NK-92 treated with Interleukin-12 subunit alpha and Interleukin-12 subunit beta, amount 100 ng/mL, for 24 hours (cell line): ENCODE measurements around the gene CLINT1.
A peak's percentile ranks its signal among the peaks of the same experiment; 100 is the strongest.
"Not testable (repeated sequence)": the region's sequence is repeated elsewhere in the genome, so short reads cannot be mapped to it uniquely, and the experiment has no call there.

Experiments used
- DNase-seq: peaks from one replicate; lab custom pipeline; 2025; lab: John Stamatoyannopoulos, UW

The CLINT1 gene

GRCh38 chr5:157858527-157859226 is at the start of gene CLINT1:
CLINT1 (minus strand) TSS chr5:157859145; CDS start chr5:157858970, 175 bp downstream.
- DNase-seq = peak; percentile 89

GRCh38 chr5:157908459-157908858 is 49.5 kb upstream of the CLINT1 start:
- DNase-seq = no peak

DNA sequence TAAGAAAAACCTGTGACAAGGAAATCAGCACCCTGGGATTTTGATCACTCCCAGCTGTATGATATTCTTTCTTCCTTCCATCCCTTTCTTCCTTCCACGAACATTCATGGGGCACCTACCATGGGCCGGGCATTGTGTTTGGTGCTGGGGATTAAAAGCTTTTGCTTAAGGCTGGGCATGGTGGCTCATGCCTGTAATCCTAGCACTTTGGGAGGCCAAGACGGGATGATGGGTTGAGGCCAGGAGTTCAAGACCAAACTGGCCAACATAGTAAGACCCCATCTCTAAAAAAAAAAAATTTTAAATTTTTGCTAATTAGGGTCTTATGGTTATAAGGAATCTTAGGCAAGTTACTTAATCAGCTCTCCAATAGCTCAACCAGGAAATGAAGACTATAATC is 48.5 kb upstream of the CLINT1 start:
- DNase-seq = no peak

DNA sequence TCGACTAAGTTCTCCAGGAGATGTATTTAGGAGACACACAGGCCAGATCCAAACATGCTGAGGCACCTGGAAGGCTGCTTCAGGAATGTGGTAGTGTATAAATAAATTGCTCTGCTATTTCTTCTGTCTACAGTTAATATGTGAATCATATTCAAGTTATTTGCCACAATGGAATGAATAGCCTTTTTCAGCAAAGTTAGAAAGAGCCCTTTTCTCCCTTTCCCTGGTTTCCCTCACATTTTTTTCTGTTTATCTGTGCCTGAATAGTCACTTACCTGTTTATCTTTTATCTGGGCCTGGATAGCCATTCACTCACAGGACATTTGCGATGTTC is 44.1 kb upstream of the CLINT1 start:
- no peak for DNase-seq

DNA sequence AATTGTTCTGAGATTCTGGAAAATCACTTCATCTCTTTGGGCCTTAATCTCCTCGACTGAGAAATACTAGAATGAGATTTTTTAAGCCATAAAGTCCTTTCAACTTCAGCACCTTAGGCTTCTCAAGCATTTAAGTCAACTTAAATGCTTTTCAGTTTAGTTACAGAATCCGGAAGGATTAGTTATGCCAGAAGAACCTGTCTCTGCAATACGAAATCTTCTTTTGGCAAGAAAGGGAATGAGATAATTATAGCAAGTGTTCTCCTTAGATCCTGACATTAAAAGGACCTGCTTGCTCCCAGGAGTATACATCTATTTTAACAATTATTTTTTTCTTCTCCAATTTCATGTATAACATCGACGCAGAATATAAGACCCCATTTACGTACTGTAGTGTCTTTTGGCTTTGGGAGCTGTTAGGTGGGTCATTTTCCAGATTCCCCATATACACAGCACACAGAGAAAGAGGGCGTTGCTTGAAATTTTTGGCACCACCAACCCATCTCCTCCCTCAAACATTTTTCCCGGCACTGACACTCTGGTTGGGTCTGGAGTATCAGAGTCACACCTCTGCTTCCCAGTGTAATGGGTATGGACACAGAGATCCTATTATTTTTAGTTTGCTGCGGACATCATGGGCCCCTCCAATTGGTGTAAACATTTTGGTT is 43.6 kb upstream of the CLINT1 start:
- DNase-seq = no peak

GRCh38 chr5:157900644-157901043 is 41.7 kb upstream of the CLINT1 start:
- no peak for DNase-seq

GRCh38 chr5:157893611-157894010 is 34.7 kb upstream of the CLINT1 start:
- DNase-seq = no peak

DNA sequence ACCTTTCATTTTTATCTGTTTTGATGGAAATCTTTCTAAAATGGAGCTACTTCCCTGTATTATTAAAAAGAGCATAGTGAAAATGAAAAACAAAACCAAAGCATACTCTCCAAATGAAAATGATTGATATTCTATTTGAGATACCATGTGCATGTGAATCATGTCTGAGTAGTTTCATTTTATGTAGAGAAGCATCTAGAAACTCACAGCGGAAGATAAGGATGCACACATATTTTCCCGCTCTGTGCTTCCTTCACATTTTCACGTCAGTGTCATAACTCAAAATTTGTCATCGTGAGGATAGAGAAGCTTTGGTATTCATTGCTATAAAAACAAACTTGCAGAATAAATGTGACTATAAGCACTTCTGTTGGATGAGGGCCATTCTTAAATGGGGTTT is 34.0 kb upstream of the CLINT1 start:
- no peak for DNase-seq

GRCh38 chr5:157890836-157891597 is 32.1 kb upstream of the CLINT1 start:
- DNase-seq = no peak

DNA sequence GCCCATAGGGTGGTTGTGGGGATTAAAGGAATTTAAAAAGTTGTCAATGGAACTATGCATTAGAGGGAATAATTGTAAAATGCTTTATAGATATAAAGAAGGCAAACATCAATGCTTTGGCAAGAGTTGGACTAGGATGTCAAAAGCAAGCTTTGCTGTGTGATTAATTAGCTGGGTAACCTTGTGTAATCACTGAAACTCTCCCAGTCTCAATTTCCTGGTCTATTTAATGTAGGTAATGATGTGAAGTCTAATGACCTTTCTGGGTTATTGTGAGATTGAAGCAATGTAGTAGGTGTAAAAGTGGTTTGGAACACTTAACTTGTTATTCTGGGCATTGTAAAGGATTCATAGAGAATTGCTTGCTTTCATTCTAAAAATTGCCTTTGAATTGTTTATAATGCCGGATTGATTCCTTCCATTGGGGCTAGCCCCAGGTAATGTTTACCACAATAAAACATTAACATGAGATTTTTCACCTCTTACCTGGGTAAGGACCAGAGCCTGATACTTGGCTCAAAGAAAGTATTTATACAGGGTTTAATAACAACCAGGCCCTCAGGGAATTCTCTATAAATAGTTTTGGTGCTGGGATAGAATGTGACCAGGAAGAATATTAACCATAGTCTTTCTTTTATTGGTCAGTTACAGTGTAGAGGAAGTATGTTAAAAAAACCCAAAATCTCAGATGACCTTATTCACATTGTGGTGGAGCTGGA is 30.0 kb upstream of the CLINT1 start:
- no peak for DNase-seq

GRCh38 chr5:157886796-157887380 is 27.9 kb upstream of the CLINT1 start:
- no peak for DNase-seq

- not testable (repeated sequence) for DNase-seq
Measured at GRCh38 chr5:157885051-157885450, 26.1 kb upstream of the CLINT1 start.

DNA sequence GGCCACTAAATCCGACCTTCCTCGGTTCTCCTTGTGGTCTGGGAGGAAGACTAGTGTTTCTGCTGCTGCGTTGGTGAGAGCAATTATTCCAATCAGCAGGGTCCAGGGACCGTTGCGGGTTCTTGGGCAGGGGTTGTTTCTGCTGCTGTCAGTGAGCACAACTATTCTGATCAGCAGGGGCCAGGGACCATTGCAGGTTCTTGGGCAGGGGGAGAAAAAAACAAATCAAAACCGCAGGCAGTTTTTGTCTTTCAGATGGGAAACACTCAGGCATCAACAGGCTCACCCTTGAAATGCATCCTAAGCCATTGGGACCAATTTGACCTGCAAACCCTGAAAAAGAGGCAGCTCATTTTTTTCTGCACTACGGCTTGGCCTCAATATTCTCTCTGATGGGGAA is 22.6 kb upstream of the CLINT1 start:
- not testable (repeated sequence) for DNase-seq

DNA sequence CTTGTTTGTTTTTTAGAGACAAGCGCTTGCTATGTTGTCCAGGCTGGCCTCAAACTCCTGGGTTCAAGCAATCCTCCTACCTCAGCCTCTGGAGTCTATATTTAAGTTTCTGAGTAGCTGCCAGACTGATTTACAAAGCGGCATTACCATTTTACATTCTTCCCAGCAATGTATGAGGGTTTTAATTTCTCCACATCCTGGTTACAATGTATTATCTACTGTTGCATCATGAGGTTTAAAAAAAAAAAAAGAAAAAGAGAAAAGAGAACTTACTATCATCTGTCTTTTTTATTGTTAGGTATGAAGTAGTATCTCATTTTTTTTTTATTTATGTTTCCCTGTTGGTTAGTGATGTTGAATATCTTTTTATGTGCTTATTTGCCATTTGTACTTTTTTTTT is 18.9 kb upstream of the CLINT1 start:
- DNase-seq = no peak

DNA sequence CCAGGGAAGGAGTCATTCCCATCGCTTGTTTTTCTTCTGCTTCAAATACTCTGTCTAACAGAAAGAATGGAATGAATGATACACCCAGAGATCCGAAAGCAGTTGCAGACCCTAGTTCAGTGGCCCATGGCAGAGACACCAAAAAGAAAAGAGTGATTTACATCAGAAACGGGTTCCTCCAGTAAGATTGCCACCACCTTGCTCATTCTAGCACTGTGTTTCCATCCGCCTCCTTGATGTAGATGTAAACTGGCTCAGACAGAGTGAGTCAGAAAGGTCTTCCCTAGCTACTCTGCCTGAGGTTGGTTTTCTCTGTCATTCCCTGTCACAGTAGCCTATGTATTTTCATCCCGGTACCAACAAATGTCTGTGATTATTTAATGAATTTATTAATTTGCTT is 15.9 kb upstream of the CLINT1 start:
- no peak for DNase-seq

DNA sequence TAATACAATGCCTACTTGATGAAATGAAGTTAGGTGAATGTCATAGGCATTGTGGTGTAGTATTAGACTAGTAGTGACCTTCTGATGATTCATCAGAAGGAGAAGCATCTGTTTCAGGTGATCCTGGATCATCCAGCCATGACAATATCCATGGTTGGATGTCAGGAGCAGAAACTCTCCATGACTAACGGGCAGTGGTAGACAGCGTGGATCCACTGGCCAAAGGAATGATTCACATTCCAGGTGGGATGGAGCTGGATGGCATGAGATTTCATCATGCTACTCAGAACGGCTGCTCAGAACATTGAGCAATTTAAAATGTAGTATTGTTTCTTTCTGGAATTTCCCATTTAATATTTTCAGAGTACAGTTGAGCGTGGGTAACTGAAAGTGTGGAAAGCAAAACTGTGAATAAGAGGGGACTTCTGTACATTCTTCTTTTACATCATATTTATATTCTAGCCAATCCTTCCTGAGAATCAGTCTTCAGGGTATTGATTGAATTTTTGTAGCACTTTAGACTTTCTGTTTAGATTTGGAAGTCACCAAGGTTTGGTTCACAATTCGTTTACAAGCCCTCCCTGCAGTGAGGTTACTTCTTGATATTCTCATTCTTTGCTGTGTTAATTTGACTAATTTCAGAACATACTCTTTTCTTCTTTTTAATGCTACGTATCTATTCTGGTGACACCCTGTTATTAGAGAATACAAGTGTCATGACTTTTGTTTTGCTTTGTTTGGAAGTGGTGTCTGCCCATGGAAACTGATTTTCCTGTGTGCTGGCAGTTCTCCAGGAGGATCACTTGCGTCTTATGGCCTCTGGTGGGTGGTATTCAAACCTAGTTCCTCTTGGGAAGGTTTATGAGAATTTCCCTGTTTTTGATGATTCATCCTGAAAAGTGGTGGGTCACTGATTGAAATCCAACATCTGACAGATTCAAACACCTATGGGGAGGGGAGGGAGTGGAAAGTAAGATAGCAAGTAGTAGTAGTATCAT is 12.2 kb upstream of the CLINT1 start:
- no peak for DNase-seq

DNA sequence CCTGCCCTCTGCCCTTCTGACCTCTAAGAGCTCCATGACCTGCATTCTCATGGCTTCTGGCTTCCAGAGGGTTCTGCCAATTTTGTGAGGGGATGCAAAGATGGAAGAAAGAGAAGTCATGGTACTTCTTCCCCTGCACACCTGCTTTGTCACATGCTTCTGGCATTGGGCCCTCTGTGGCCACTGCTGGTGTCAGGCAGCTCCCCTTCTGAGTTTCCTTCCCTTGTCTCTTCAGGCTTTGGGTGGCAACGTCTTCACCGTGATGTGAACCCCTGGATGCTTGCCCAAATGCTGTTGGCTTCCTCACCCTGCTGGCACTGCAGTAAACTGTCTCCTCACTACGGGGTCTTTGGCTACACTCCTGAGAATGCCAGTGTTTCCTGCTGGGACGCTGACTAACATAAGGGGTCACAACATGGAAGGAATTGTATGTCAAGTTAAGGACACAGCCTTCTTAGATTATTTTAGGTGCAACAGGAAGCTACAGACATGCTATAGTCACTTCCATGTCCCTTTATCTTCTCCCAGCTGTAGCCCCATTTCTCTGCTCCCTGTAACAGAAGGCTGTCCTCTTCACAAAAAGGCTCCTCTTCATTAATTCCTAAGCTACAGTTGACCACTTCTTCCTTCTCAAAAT is 8.9 kb upstream of the CLINT1 start:
- DNase-seq = no peak

DNA sequence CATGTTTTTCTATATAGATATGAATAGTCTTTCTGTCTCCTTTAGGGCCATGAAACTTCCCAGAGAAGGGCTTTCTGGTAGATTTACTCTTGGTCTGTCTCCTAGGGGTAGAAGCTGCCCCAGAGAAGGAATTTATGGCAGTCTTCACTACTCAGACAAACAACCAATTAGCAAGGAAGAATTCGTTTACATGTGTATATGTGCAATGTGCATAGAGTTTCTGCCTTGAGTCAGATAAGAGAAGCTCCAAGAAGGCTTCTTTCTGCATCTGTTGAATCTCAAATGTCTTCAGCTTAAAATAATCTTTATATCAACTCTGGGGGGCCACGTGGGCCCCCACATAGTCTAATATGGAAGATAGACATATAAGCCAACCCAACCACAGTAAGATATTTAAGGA is 7.6 kb upstream of the CLINT1 start:
- DNase-seq = no peak

DNA sequence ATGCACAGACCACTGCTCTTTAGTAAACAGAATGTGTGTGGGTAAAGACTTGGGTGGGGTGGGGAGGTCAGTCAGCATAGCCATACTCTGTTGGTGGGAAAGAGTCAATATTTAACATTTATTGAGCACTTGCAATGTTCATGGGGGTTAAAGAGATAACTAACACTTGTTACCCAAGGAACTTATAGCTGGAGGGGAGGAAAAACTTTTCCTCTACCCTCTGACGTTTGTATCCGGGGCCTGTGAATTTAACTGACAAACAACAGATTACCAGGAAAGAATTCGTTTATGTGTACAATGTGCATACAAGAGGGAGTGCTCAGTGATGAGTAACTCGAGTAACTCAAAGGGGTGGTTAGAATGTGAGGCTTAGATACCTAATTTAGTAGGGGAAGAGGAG is 6.8 kb upstream of the CLINT1 start:
- DNase-seq = no peak

DNA sequence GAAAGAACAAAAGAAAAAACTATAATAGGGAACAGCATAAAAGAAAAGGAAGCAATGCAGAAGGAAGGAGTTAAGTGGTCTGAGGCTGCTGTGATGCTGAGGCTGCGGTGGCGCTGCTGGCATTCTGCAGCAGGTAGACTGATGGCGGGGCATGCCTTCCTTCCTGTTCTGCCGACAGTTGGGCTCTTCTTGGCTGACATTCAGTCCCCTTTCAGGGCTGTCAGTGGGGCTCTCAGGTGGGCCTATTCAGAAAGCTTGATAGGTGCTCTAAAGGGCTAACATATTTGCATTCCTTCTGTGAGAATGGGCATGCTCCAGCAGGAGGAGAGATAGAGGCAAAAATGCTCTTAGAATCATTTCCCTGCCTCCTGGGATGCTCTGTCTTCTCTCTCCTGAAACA is 5.1 kb upstream of the CLINT1 start:
- no peak for DNase-seq
